ENCODE results near the gene HARS1.

GRCh38 chr5:140737486-140737885, 46.3 kb upstream of the HARS1 start:
- TF ChIP-seq POLR2A (IDR thresholded peaks at IDR 0.05), result no peak
- TF ChIP-seq CTCF (IDR thresholded peaks at IDR 0.05), result no peak

Data from breast epithelium (tissue), 3 donors.